HFF-Myc (cell line): ENCODE results near the gene GJA5.

Source experiments
- DNase-seq: peaks from one replicate; pipeline ENCODE4 v3.0.0-alpha.2; 2011; ENCODE audit warnings: low read depth; ENCODE audit errors: extremely low read depth
- H3K4me3 ChIP-seq: replicated peaks from 2 replicates; pipeline ENCODE4 v1.5.1; 2011; ENCODE audit warnings: low read depth, mild to moderate bottlenecking, control low read depth, low read length
- TF ChIP-seq, protein P1 (sequence below): IDR thresholded peaks from 2 replicates; pipeline ENCODE4 v1.5.1; 2012; ENCODE audit warnings: mild to moderate bottlenecking, low read depth, low read length, control low read depth; ENCODE audit errors: missing control alignments

Gene GJA5

DNA sequence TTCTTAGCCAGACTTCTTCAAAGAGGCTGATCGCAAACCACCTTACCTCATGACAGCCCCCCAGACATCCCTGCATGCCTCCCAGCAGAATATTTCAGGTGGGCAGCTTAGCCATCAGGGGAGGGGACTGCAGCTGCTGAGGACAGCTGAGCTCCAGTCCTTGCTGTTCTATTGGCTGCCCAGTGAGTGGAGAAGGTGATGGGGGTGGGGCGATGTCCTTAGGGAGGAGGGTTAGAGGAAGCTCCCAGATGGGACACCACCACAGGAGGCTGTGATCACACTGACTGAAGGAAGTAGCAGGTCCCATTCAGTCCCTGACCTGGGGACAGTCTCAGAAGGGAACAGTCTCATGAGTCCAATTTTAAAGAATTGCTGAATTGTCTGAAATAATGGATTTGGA, 38.3 kb downstream of the GJA5 start:
- DNase-seq = no peak
- no peak overlapping the region for H3K4me3 ChIP-seq
- TF ChIP-seq, protein P1, sequence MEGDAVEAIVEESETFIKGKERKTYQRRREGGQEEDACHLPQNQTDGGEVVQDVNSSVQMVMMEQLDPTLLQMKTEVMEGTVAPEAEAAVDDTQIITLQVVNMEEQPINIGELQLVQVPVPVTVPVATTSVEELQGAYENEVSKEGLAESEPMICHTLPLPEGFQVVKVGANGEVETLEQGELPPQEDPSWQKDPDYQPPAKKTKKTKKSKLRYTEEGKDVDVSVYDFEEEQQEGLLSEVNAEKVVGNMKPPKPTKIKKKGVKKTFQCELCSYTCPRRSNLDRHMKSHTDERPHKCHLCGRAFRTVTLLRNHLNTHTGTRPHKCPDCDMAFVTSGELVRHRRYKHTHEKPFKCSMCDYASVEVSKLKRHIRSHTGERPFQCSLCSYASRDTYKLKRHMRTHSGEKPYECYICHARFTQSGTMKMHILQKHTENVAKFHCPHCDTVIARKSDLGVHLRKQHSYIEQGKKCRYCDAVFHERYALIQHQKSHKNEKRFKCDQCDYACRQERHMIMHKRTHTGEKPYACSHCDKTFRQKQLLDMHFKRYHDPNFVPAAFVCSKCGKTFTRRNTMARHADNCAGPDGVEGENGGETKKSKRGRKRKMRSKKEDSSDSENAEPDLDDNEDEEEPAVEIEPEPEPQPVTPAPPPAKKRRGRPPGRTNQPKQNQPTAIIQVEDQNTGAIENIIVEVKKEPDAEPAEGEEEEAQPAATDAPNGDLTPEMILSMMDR = no peak

DNA sequence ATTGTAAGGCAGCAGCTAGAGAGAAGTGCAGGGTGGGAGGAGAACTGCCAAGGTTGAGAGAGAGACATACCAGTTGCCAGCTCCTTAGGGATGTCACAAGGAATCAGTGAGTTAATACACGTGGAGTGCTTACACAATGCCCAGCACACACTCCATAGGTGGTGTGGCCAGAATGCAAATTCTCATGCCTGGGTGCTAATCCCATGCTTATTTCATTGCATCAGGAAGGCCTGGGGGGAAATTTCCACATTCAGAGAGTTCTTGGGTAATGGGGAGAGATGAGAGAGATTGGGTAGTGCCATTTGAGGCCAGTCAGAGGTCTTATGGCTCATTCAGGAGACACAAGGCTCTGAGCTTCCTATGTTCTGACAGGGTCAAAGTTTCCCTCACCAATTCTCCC, 38.7 kb downstream of the GJA5 start:
- no peak for DNase-seq
- no peak overlapping the region for H3K4me3 ChIP-seq
- TF ChIP-seq, protein P1 = no peak

DNA sequence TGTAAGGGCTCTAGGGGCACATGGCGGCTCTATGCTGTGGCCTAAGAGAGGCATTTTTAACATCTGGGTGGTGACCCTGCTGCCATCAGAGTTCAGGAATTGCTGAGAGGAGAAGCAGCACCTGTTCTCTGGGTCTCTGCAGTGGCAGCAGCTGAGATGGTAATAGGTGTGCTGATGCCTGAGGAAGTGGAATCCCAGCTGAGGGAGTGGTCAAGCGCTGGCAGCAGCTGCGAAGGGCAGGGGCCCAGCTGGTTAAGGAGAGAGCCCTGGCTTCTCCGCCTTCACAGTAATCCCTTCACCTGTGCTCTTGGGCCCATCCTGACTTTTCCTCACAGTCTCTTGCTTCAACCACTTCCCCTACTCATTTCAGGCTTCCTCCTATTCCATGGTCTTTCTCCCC, 39.8 kb downstream of the GJA5 start:
- DNase-seq = no peak
- no peak overlapping the region for H3K4me3 ChIP-seq
- TF ChIP-seq, protein P1 = no peak

DNA sequence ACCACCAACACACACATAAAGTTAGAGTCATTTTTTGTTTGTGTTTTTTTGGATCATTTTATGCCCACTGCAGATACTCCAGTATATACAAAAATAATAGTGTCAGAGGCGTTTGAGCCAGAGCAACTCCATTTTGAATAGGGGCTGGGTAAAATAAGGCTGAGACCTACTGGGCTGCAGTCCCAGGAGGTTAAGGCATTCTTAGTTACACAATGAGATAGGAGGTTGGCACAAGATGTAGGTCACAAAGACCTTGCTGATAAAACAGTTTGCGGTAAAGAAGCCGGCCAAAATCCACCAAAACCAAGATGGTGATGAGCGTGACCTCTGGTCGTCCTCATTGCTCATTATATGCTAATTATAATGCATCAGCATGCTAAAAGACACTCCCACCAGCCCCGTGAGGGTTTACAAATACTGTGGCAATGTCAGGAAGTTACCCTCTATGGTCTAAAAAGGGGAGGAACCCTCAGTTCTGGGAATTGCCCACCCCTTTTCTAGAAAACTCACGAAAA, 40.6 kb downstream of the GJA5 start:
- H3K4me3 ChIP-seq = no peak overlapping the region
- TF ChIP-seq, protein P1 = no peak
- no peak for DNase-seq

DNA sequence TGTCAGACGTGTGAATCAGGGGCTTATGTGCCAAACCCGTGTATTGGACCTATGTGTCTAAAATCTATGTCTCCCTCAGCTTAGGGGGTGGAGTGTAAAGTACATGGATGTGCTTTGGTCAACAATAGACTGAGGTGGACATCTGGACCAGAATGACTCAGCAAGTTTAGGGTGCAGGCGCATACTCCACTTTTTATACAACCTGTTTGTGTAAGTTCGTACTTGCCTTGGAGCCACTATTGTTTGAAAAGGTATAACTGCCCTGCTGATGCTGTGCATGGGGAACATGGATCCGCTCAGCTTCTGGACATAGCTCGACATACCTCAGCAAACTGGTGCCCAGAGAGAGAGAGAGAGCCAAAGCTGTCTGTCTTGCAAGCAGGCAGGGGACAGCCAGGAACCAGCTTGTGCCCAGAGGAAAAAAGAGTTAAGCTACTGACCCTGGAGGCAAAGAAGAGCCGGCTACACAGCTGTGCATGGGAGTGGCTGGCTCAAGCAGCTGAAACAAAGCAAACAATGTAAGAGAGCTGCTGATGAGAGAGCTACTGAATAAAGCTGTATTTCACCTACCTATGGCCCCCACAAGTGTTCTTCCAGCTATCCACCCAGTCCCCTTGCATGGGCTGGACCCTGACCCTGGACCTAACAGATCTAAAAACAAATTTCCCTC, 41.2 kb downstream of the GJA5 start:
- no peak overlapping the region for H3K4me3 ChIP-seq
- TF ChIP-seq, protein P1 = no peak
- no peak for DNase-seq

DNA sequence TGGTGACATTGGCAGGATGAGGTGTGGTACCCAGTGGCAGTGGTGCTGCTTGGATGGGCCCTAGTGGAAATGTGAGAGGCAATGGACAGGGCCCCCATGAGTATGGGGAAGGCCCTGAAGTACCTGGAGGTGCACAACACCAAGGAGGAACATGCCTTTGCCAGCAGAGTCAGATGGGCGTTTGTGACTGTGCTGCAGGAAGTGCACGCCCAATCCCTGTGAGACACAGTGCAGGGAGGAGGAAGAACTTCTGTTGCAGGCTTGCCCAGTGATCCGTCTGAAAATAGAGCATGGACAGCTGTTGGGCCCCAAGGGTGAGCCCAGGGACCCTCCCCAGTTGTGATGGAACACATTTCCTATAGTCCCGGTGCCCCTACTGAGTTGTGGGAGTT, 42.7 kb downstream of the GJA5 start:
- TF ChIP-seq, protein P1 = no peak
- no peak overlapping the region for H3K4me3 ChIP-seq

More for the DNA sequence above, 42.7 kb downstream of the GJA5 start:
- DNase-seq = no peak
